HepG2 (cell line): ENCODE measurements around the gene SEC24A. TPM values are rescaled to one million over a fixed set of nuclear protein-coding genes. Genes with fewer than 3 reads are reported as not detected.
A peak's percentile ranks its signal among the peaks of the same experiment; 100 is the strongest.

Experiments used
- ATAC-seq: fragments of 200-7000 bp; cut with Tn5 transposase; 3 replicates; pipeline ENCODE4 v1.9.1; 2020; ENCODE audit warnings: mild to moderate bottlenecking, moderate library complexity
- BruUV-seq: library from RNA; stranded (reverse); fragments of 400-500 nt; replicated peaks from 2 replicates; lab custom pipeline; 2021; lab: Mats Ljungman, UMichigan
- CTCF ChIA-PET: fragments of 300-600 bp; formaldehyde crosslinking; extraction: SDS; loops from one replicate; lab custom pipeline; 2021; ENCODE audit warnings: low total read pairs, inconsistent platforms, low intra/inter-chr PET ratio; lab: Yijun Ruan, JAX
- POLR2A ChIA-PET: fragments of 350-600 bp; sonication (Branson Sonifier 250); formaldehyde crosslinking; loops from one replicate; lab custom pipeline; 2020; ENCODE audit warnings: antibody characterized with exemption, inconsistent platforms; lab: Yijun Ruan, JAX
- DNase-seq: peaks from one replicate; pipeline ENCODE4 v3.0.0-alpha.2; 2015; ENCODE audit warnings: low spot score
- FAIRE-seq: peaks from 3 replicates; lab custom pipeline; 2011; peaks lifted over from hg19 to GRCh38; lab: Jason Lieb, UNC
- H2AFZ ChIP-seq: one replicate; pipeline ENCODE4 v1.6.1; 2011; ENCODE audit warnings: low read length, inconsistent platforms
- H3K27ac ChIP-seq: fragments of 300-600 bp; 3 replicates; pipeline ENCODE4 v1.8.0; 2011; ENCODE audit warnings: mixed run types, mild to moderate bottlenecking, mixed read lengths, low read length, inconsistent platforms; ENCODE audit not compliant: insufficient read depth; ENCODE audit errors: extremely low read length
- H3K27me3 ChIP-seq, 2 experiments: fragments of 200-600 bp in 1 of 2; 2 replicates in 1 of 2; 3 replicates in 1 of 2; pipeline versions ENCODE4 v1.6.0 to v1.8.0; 2011; ENCODE audit warnings: low read length in 2 of 2, mild to moderate bottlenecking in 2 of 2, moderate library complexity in 2 of 2, inconsistent platforms in 1 of 2; ENCODE audit not compliant: insufficient read depth in 2 of 2, control insufficient read depth in 1 of 2
- H3K36me3 ChIP-seq, 2 experiments: fragments of 200-600 bp in 1 of 2; replicated peaks in 1 of 2; 2 replicates in 1 of 2; 3 replicates in 1 of 2; pipeline versions ENCODE4 v1.5.1 to v1.8.0; 2011; ENCODE audit warnings: low read length in 2 of 2, inconsistent platforms in 1 of 2; ENCODE audit not compliant: insufficient read depth in 2 of 2, control insufficient read depth in 1 of 2
- H3K4me1 ChIP-seq: 2 replicates; pipeline ENCODE4 v1.5.1; 2012; ENCODE audit warnings: low read length, inconsistent platforms; ENCODE audit not compliant: insufficient read depth
- H3K4me2 ChIP-seq: 2 replicates; pipeline ENCODE4 v1.6.0; 2011; ENCODE audit warnings: low read depth, low read length, inconsistent platforms
- H3K4me3 ChIP-seq, 3 experiments: fragments of 200-600 bp in 1 of 3; sonication (generic), shearing (Covaris generic) in 1 of 3; replicated peaks in 1 of 3; 2 replicates each; pipeline ENCODE4 v1.5.1; 2011 to 2016; ENCODE audit warnings: low read length in 3 of 3, inconsistent platforms in 2 of 3, low read depth in 2 of 3, mild to moderate bottlenecking in 2 of 3, control low read depth in 1 of 3, mixed read lengths in 1 of 3; ENCODE audit not compliant: insufficient read depth in 1 of 3
- H3K79me2 ChIP-seq: one replicate; pipeline ENCODE4 v1.6.1; 2011; ENCODE audit warnings: low read length, inconsistent platforms; ENCODE audit not compliant: insufficient read depth
- H3K9ac ChIP-seq: 2 replicates; pipeline ENCODE4 v1.6.0; 2011; ENCODE audit warnings: mild to moderate bottlenecking, low read depth, low read length, inconsistent platforms; ENCODE audit not compliant: insufficient read depth
- H3K9me3 ChIP-seq: 2 replicates; pipeline ENCODE4 v1.5.1; 2012; ENCODE audit warnings: mild to moderate bottlenecking, low read length
- H4K20me1 ChIP-seq: 2 replicates; pipeline ENCODE4 v1.6.0; 2011; ENCODE audit warnings: inconsistent platforms, mild to moderate bottlenecking, low read length, moderate library complexity; ENCODE audit not compliant: insufficient read depth
- AKAP8 ChIP-seq: sonication (generic); formaldehyde crosslinking; IDR thresholded peaks from 2 replicates; pipeline ENCODE4 v1.5.1; 2020; ENCODE audit warnings: mild to moderate bottlenecking, missing genetic modification reagents
- ATF5 ChIP-seq: sonication (generic); formaldehyde crosslinking; IDR thresholded peaks from 2 replicates; pipeline ENCODE4 v1.4.0; 2020; ENCODE audit warnings: mild to moderate bottlenecking, low read depth, missing genetic modification reagents
- CHD4 ChIP-seq: fragments of 200-600 bp; sonication (generic); IDR thresholded peaks from 2 replicates; pipeline ENCODE4 v1.7.0; 2017; ENCODE audit warnings: mild to moderate bottlenecking, low read length, borderline replicate concordance
- GATAD1 ChIP-seq: IDR thresholded peaks from 2 replicates; pipeline ENCODE4 v1.6.1; 2016; ENCODE audit warnings: missing genetic modification reagents, missing compliant biosample characterization
- IKZF1 ChIP-seq: fragments of 450-650 bp; IDR thresholded peaks from 2 replicates; pipeline ENCODE4 v1.7.1; 2016
- KAT7 ChIP-seq: IDR thresholded peaks from 2 replicates; pipeline ENCODE4 v1.6.1; 2018; ENCODE audit warnings: borderline replicate concordance, missing compliant biosample characterization
- PHF20 ChIP-seq: sonication (generic); formaldehyde crosslinking; IDR thresholded peaks from 2 replicates; pipeline ENCODE4 v1.5.0; 2020; ENCODE audit warnings: mild to moderate bottlenecking, missing genetic modification reagents
- ZFP36L1 ChIP-seq: sonication (generic); formaldehyde crosslinking; IDR thresholded peaks from 2 replicates; pipeline ENCODE4 v1.8.0; 2022; ENCODE audit warnings: mild to moderate bottlenecking, missing genetic modification reagents, moderate library complexity
- ZNF138 ChIP-seq: sonication (generic); formaldehyde crosslinking; IDR thresholded peaks from 2 replicates; pipeline ENCODE4 v1.5.0; 2020; ENCODE audit warnings: mild to moderate bottlenecking, low read depth, missing genetic modification reagents
- ZNF318 ChIP-seq: sonication (generic); formaldehyde crosslinking; IDR thresholded peaks from 2 replicates; pipeline ENCODE4 v1.4.0; 2020; ENCODE audit warnings: mild to moderate bottlenecking, missing genetic modification reagents
- ZSCAN21 ChIP-seq: sonication (generic); formaldehyde crosslinking; IDR thresholded peaks from 2 replicates; pipeline ENCODE4 v1.8.0; 2022; ENCODE audit warnings: mild to moderate bottlenecking, missing genetic modification reagents, moderate library complexity, borderline replicate concordance
- WGBS: methylation state at CpG from one replicate; pipeline ENCODE4 v1.1.6; 2017; ENCODE audit warnings: low lambda C conversion rate; 5-methylcytosine and 5-hydroxymethylcytosine counted together
- in situ Hi-C: cut with HindIII; loops from 2 replicates; pipeline ENCODE4 v1.10.0; 2017; ENCODE audit warnings: low pct_unique_long_range_greater_than_20kb; ENCODE audit not compliant: extremely low pct_ligation_motif_present
- intact Hi-C: fragments of 100-400 bp; cut with micrococcal nuclease; formaldehyde crosslinking; loops from one replicate; pipeline ENCODE4 v1.10.0; 2022; ENCODE audit not compliant: unreplicated experiment
- polyA plus RNA-seq, 8 experiments: library from polyadenylated mRNA; depleted of rRNA in 3 of 8; stranded (reverse) in 7 of 8; unstranded in 1 of 8; fragments of >200 nt; fragmentation: Illumina TruSeq in 4 of 8; extraction: Trizol in 4 of 8; gene quantifications; 2 replicates each; pipeline versions ENCODE4 v1.2.1 to v1.2.3, GENCODE V29; 2011 to 2016; ENCODE audit warnings: low read depth in 4 of 8, missing spikeins in 1 of 8, mixed read lengths in 1 of 8; ENCODE audit not compliant: insufficient read depth in 1 of 8
- total RNA-seq, 5 experiments: library from RNA; depleted of rRNA; stranded (reverse); fragments of >200 nt; fragmentation: Illumina TruSeq; extraction: Trizol; gene quantifications; 2 replicates each; pipeline ENCODE4 v1.2.3, GENCODE V29; 2016; ENCODE audit warnings: low read depth in 1 of 5

The SEC24A gene
- total and polyA plus RNA-seq, 2 of the 13 experiments (the other 11 are each of a cell fraction or from before 2014, with no cell fraction given) = 30.5 to 56.8 TPM

GRCh38 chr5:134620634-134621033, 28.0 kb upstream of the SEC24A start:
- Histone ChIP-seq H3K4me1 (peaks cover 20% of the 10 kb centered on the region), H4K20me1 (no peaks in the 10 kb centered on the region), H3K4me3 (no peak overlapping the region), H3K27ac (peak overlapping the region; percentile 5), H3K27me3 (no peaks in the 10 kb centered on the region; a peak in 1 of 5 replicates), H3K36me3 (peaks cover 5 to 44% of the 10 kb centered on the region in 2 experiments), H3K9me3 (no peaks in the 10 kb centered on the region), H3K4me2 (no peak overlapping the region), H3K79me2 (peaks cover 10% of the 10 kb centered on the region), H3K9ac (no peak overlapping the region), H2AFZ (no peak overlapping the region)
- DNase-seq (no peak), ATAC-seq (no peak), FAIRE-seq (no peak)
- 92% methylated on average over 2 of the region's 2 CpGs for WGBS
- intact Hi-C loops = no loop called here
- ChIA-PET POLR2A (no interaction called here), CTCF (no interaction called here)
- in situ Hi-C loops = no loop called here
- BruUV-seq = no TSS peak
- no peak for TF ChIP-seq ZFP36L1 (CRISPR knock-in tag)
- TF ChIP-seq ZNF138 (CRISPR knock-in tag) = no peak
- TF ChIP-seq ZSCAN21 (CRISPR knock-in tag) = no peak
- TF ChIP-seq ATF5 (CRISPR knock-in tag) = no peak
- no peak for TF ChIP-seq AKAP8 (CRISPR knock-in tag)
- TF ChIP-seq KAT7 (CRISPR knock-in tag) = no peak

GRCh38 chr5:134625559-134625958, 23.0 kb upstream of the SEC24A start:
- no peak for FAIRE-seq
- Histone ChIP-seq H3K4me1 (peaks cover 39% of the 10 kb centered on the region), H2AFZ (no peak overlapping the region), H3K4me3 (no peak overlapping the region), H3K79me2 (peaks cover 37% of the 10 kb centered on the region), H4K20me1 (no peaks in the 10 kb centered on the region), H3K27ac (no peak overlapping the region), H3K27me3 (no peaks in the 10 kb centered on the region), H3K9me3 (no peaks in the 10 kb centered on the region), H3K36me3 (peaks cover 2 to 22% of the 10 kb centered on the region in 2 experiments; a peak in 4 of 5 replicates), H3K4me2 (no peak overlapping the region), H3K9ac (no peak overlapping the region)
- ATAC-seq = no peak; the same call in 2 of the 3 replicates
- CTCF ChIA-PET = no interaction called here
- intact Hi-C loops = no loop called here
- 86% methylated on average over 1 of the region's 1 CpG for WGBS
- in situ Hi-C loops = no loop called here
- no peak for DNase-seq
- POLR2A ChIA-PET = interaction anchor here (0.8 to 1.7 kb wide), 3 partner anchors 16 to 23 kb away, joined by 3 to 5 read pairs (median 4); partner anchors contain the start of gene SEC24A
- no TSS peak for BruUV-seq
- TF ChIP-seq IKZF1 = no peak
- no peak for TF ChIP-seq GATAD1
- TF ChIP-seq CHD4 = no peak
- no peak for TF ChIP-seq PHF20 (CRISPR knock-in tag)
- TF ChIP-seq ZNF318 = no peak
